HCT116 (cell line): ENCODE results near the gene IRF2. TPM values are rescaled to one million over a fixed set of nuclear protein-coding genes. Genes with fewer than 3 reads are reported as not detected.

Source experiments
- ATAC-seq: fragments of 200-7000 bp; cut with Tn5 transposase; 2 replicates; pipeline ENCODE4 v1.9.1; 2020; ENCODE audit warnings: mild to moderate bottlenecking, moderate library complexity
- BruUV-seq: library from RNA; stranded (reverse); fragments of 400-500 nt; replicated peaks from 2 replicates; lab custom pipeline; 2021; lab: Mats Ljungman, UMichigan
- CTCF ChIA-PET: fragments of 300-600 bp; sonication (Branson Sonifier 250); formaldehyde crosslinking; loops from one replicate; lab custom pipeline; 2021; ENCODE audit warnings: antibody characterized with exemption; lab: Charles Lee
- POLR2A ChIA-PET: fragments of 300-600, 350-600 bp; sonication (Branson Sonifier 250); formaldehyde crosslinking; loops from one replicate; lab custom pipeline; 2021; ENCODE audit warnings: antibody characterized with exemption; lab: Charles Lee
- RAD21 ChIA-PET, 2 experiments: fragments of 300-600 bp; sonication (Branson Sonifier 250); formaldehyde crosslinking; loops; one replicate each; lab custom pipeline; 2023; ENCODE audit warnings: low total read pairs in 2 of 2; ENCODE audit not compliant: uncharacterized antibody in 2 of 2, unreplicated experiment in 2 of 2, low non-redundant PET in 1 of 2; lab: Charles Lee
- DNase-seq: peaks from one replicate; pipeline ENCODE4 v3.0.0-alpha.2; 2010; ENCODE audit warnings: low read depth, low spot score
- H2AFZ ChIP-seq: fragments of 200-600 bp; shearing (Covaris generic), sonication (generic); 2 replicates; pipeline ENCODE4 v1.6.1; 2017; ENCODE audit warnings: low read depth, mixed run types, mixed read lengths, antibody characterized with exemption, low read length; ENCODE audit not compliant: poor library complexity, severe bottlenecking
- H3K27ac ChIP-seq: 2 replicates; pipeline ENCODE4 v1.5.1; 2012; ENCODE audit warnings: low read depth, low read length
- H3K27me3 ChIP-seq: fragments of 200-600 bp; sonication (generic); 2 replicates; pipeline ENCODE4 v1.6.1; 2016; ENCODE audit warnings: mixed run types, low read length, mixed read lengths; ENCODE audit not compliant: insufficient read depth
- H3K36me3 ChIP-seq, 2 experiments: fragments of 200-500 bp in 1 of 2; fragments of 200-600 bp in 1 of 2; sonication (Bioruptor generic) in 1 of 2; sonication (generic) in 1 of 2; 2 replicates each; pipeline versions ENCODE4 v1.5.1 to v1.6.1; 2014 to 2016; ENCODE audit warnings: low read length in 2 of 2, inconsistent platforms in 1 of 2, mixed read lengths in 1 of 2, mixed run types in 1 of 2; ENCODE audit not compliant: insufficient read depth in 2 of 2, control insufficient read depth in 1 of 2
- H3K4me1 ChIP-seq, 2 experiments: fragments of 200-600 bp in 1 of 2; sonication (generic) in 1 of 2; 2 replicates each; pipeline versions ENCODE4 v1.5.1 to v1.6.1; 2012 to 2017; ENCODE audit warnings: low read length in 2 of 2, inconsistent platforms in 1 of 2, mild to moderate bottlenecking in 1 of 2, mixed read lengths in 1 of 2, mixed run types in 1 of 2, moderate library complexity in 1 of 2; ENCODE audit not compliant: insufficient read depth in 2 of 2, control insufficient read depth in 1 of 2
- H3K4me2 ChIP-seq: fragments of 200-600 bp; sonication (generic); 2 replicates; pipeline ENCODE4 v1.6.1; 2017; ENCODE audit warnings: mixed run types, low read length, mixed read lengths
- H3K4me3 ChIP-seq, 2 experiments: fragments of 200-600 bp in 1 of 2; sonication (generic) in 1 of 2; replicated peaks in 1 of 2; 2 replicates each; pipeline ENCODE4 v1.5.1; 2011 to 2016; ENCODE audit warnings: low read length in 2 of 2, control low read depth in 1 of 2, low read depth in 1 of 2, mild to moderate bottlenecking in 1 of 2, mixed read lengths in 1 of 2, mixed run types in 1 of 2
- H3K79me2 ChIP-seq: fragments of 200-600 bp; sonication (generic); 2 replicates; pipeline ENCODE4 v1.6.1; 2017; ENCODE audit warnings: mild to moderate bottlenecking, mixed run types, low read length, moderate library complexity, mixed read lengths; ENCODE audit not compliant: insufficient read depth
- H3K9ac ChIP-seq: fragments of 200-600 bp; sonication (generic); 2 replicates; pipeline ENCODE4 v1.6.1; 2016; ENCODE audit warnings: low read length, mixed read lengths
- H3K9me2 ChIP-seq: fragments of 200-600 bp; sonication (generic), shearing (Covaris generic); 2 replicates; pipeline ENCODE4 v1.6.1; 2017; ENCODE audit warnings: mixed run types, mild to moderate bottlenecking, moderate library complexity; ENCODE audit not compliant: insufficient read depth
- H3K9me3 ChIP-seq, 2 experiments: fragments of 200-500 bp in 1 of 2; fragments of 200-600 bp in 1 of 2; sonication (Bioruptor generic) in 1 of 2; sonication (generic) in 1 of 2; 2 replicates each; pipeline ENCODE4 v1.6.1; 2014 to 2017; ENCODE audit warnings: low read length in 2 of 2, mixed read lengths in 2 of 2, inconsistent platforms in 1 of 2, low read depth in 1 of 2, mild to moderate bottlenecking in 1 of 2, mixed run types in 1 of 2, moderate library complexity in 1 of 2; ENCODE audit not compliant: control insufficient read depth in 1 of 2, insufficient read depth in 1 of 2
- H4K20me1 ChIP-seq: fragments of 200-600 bp; sonication (generic), shearing (Covaris generic); 2 replicates; pipeline ENCODE4 v1.6.1; 2017; ENCODE audit warnings: mixed run types, mild to moderate bottlenecking, moderate library complexity; ENCODE audit not compliant: insufficient read depth
- ATF3 ChIP-seq: IDR thresholded peaks from 2 replicates; pipeline ENCODE4 v1.6.1; 2012
- CBX3 ChIP-seq: IDR thresholded peaks from 2 replicates; pipeline ENCODE4 v1.6.1; 2012; ENCODE audit warnings: low read depth
- CEBPB ChIP-seq: IDR thresholded peaks from 2 replicates; pipeline ENCODE4 v1.6.1; 2012; ENCODE audit warnings: low read depth
- ELF1 ChIP-seq: IDR thresholded peaks from 2 replicates; pipeline ENCODE4 v1.6.1; 2012; ENCODE audit warnings: low read depth, borderline replicate concordance
- EZH2 ChIP-seq: fragments of 200-600 bp; sonication (generic); IDR thresholded peaks from 2 replicates; pipeline ENCODE4 v1.6.1; 2017; ENCODE audit warnings: antibody characterized with exemption, mixed run types
- EZH2phosphoT487 ChIP-seq: fragments of 200-600 bp; IDR thresholded peaks from 2 replicates; pipeline ENCODE4 v1.6.1; 2018; ENCODE audit warnings: antibody characterized with exemption, borderline replicate concordance
- FOSL1 ChIP-seq: IDR thresholded peaks from 2 replicates; pipeline ENCODE4 v1.6.1; 2012; ENCODE audit warnings: low read depth
- JUND ChIP-seq: IDR thresholded peaks from 2 replicates; pipeline ENCODE4 v1.6.1; 2012
- MAX ChIP-seq: IDR thresholded peaks from 2 replicates; pipeline ENCODE4 v1.6.1; 2012
- POLR2A ChIP-seq: IDR thresholded peaks from 2 replicates; pipeline ENCODE4 v1.7.0; 2011; ENCODE audit warnings: borderline replicate concordance; ENCODE audit not compliant: insufficient read depth, insufficient read length; ENCODE audit errors: extremely low read depth
- POLR2AphosphoS5 ChIP-seq: IDR thresholded peaks from 2 replicates; pipeline ENCODE4 v1.6.1; 2011; ENCODE audit warnings: mild to moderate bottlenecking, low read depth, low read length, moderate library complexity
- RAD21 ChIP-seq: IDR thresholded peaks from 2 replicates; pipeline ENCODE4 v1.6.1; 2012; ENCODE audit warnings: low read depth, mild to moderate bottlenecking
- REST ChIP-seq: IDR thresholded peaks from 2 replicates; pipeline ENCODE4 v1.6.1; 2012; ENCODE audit warnings: low read depth
- SRF ChIP-seq: IDR thresholded peaks from 2 replicates; pipeline ENCODE4 v1.6.1; 2012; ENCODE audit warnings: low read depth
- YY1 ChIP-seq: IDR thresholded peaks from 2 replicates; pipeline ENCODE4 v1.6.1; 2011; ENCODE audit warnings: low read length, low read depth, moderate library complexity, mild to moderate bottlenecking; ENCODE audit not compliant: insufficient replicate concordance; ENCODE audit errors: extremely low read depth
- ZFX ChIP-seq: fragments of 450-650 bp; IDR thresholded peaks from 2 replicates; pipeline ENCODE4 v1.6.1; 2017
- ZNF274 ChIP-seq: fragments of 200-500 bp; sonication (Bioruptor generic); IDR thresholded peaks from 2 replicates; pipeline ENCODE4 v1.6.1; 2014; ENCODE audit warnings: mild to moderate bottlenecking, low read depth, low read length, inconsistent platforms
- intact Hi-C: fragments of 100-400 bp; cut with micrococcal nuclease; formaldehyde crosslinking; loops from 2 replicates; pipeline ENCODE4 v1.10.0; 2022
- total RNA-seq: library from RNA; stranded (reverse); gene quantifications from one replicate; pipeline ENCODE4 v1.2.1, GENCODE V29; 2021; ENCODE audit not compliant: unreplicated experiment

Gene IRF2
- total RNA-seq, 1 experiment from 2014 or later = 10.6 TPM

- intact Hi-C loops = no loop called here
- Histone ChIP-seq H3K27ac (no peak overlapping the region), H3K4me3 (no peak overlapping the region), H2AFZ (no peak overlapping the region), H3K9me2 (no peaks in the 10 kb centered on the region), H3K79me2 (no peaks in the 10 kb centered on the region), H3K36me3 (no peaks in the 10 kb centered on the region), H3K9ac (no peak overlapping the region), H3K27me3 (no peaks in the 10 kb centered on the region), H3K4me2 (no peak overlapping the region), H4K20me1 (no peaks in the 10 kb centered on the region), H3K9me3 (no peaks in the 10 kb centered on the region), H3K4me1 (peaks cover 0 to 8% of the 10 kb centered on the region in 2 experiments; a peak in 1 of 4 replicates)
- ChIA-PET RAD21 (no interaction called here), CTCF (no interaction called here), POLR2A (no interaction called here)
- no TSS peak for BruUV-seq
- ATAC-seq = no peak
- DNase-seq = no peak
- TF ChIP-seq ZFX = no peak
- TF ChIP-seq POLR2A = no peak
- TF ChIP-seq JUND = no peak
- TF ChIP-seq CBX3 = no peak
- no peak for TF ChIP-seq ATF3
- TF ChIP-seq POLR2AphosphoS5 = no peak
- TF ChIP-seq ELF1 = no peak
- TF ChIP-seq ZNF274 = no peak
- no peak for TF ChIP-seq MAX
These were observed 78.4 kb downstream of the IRF2 start for GRCh38 chr4:184395971-184396391.

- H3K9me3 ChIP-seq = no peaks in the 10 kb centered on the region
- POLR2A ChIA-PET = no interaction called here
- H3K4me1 ChIP-seq = peaks cover 0 to 3% of the 10 kb centered on the region in 2 experiments; a peak in 1 of 4 replicates
- BruUV-seq = no TSS peak
- RAD21 ChIA-PET = no interaction called here
- H3K9ac ChIP-seq = no peak overlapping the region
- no peaks in the 10 kb centered on the region for H3K27me3 ChIP-seq
- no peak overlapping the region for H3K4me3 ChIP-seq
- no peak for DNase-seq
- no peak overlapping the region for H3K27ac ChIP-seq
- no peak overlapping the region for H2AFZ ChIP-seq
- H3K9me2 ChIP-seq = no peaks in the 10 kb centered on the region
- H4K20me1 ChIP-seq = no peaks in the 10 kb centered on the region
- intact Hi-C loops = no loop called here
- H3K79me2 ChIP-seq = no peaks in the 10 kb centered on the region
- no peaks in the 10 kb centered on the region for H3K36me3 ChIP-seq
- CTCF ChIA-PET = no interaction called here
- no peak for ATAC-seq
- no peak overlapping the region for H3K4me2 ChIP-seq
- no peak for TF ChIP-seq EZH2phosphoT487
- TF ChIP-seq POLR2AphosphoS5 = no peak
- no peak for TF ChIP-seq EZH2
- TF ChIP-seq RAD21 = no peak
- TF ChIP-seq YY1 = no peak
- TF ChIP-seq CEBPB = no peak
- no peak for TF ChIP-seq CBX3
- no peak for TF ChIP-seq POLR2A
- TF ChIP-seq ZFX = no peak
- TF ChIP-seq REST = no peak
- no peak for TF ChIP-seq ELF1
- TF ChIP-seq SRF = no peak
- TF ChIP-seq FOSL1 = no peak
These were observed 78.9 kb downstream of the IRF2 start for GRCh38 chr4:184395451-184395917.
